Activated T-helper 1 cell treated with anti-CD3 and anti-CD28 coated beads, Interleukin-2, amount 50 U/mL, for 16 hours (primary cell): ENCODE results near the gene PFKL.

Experiments
- DNase-seq, 2 donors: peaks; one replicate each; pipeline ENCODE4 v3.0.0-alpha.2; 2020; ENCODE audit warnings: low read depth in 1 of 2, low spot score in 1 of 2

PFKL gene

GRCh38 chr21:44299458-44300261 is at the start of gene PFKL:
Gene PFKL (plus strand): TSS chr21:44300053. CDS start chr21:44300106, 53 bp downstream.
- peak; percentile 23 to 44 for DNase-seq

GRCh38 chr21:44253832-44254710 is 45.8 kb upstream of the PFKL start:
- DNase-seq: no peak

- DNase-seq: no peak
Observed at GRCh38 chr21:44255511-44255981, 44.3 kb upstream of the PFKL start.

GRCh38 chr21:44258056-44258725 is 41.7 kb upstream of the PFKL start:
- DNase-seq: no peak

GRCh38 chr21:44259082-44259705 is 40.7 kb upstream of the PFKL start:
- no peak for DNase-seq

- no peak for DNase-seq
Observed at GRCh38 chr21:44260066-44260465, 39.8 kb upstream of the PFKL start.

GRCh38 chr21:44260791-44261631 is 38.8 kb upstream of the PFKL start:
- DNase-seq: no peak

GRCh38 chr21:44261675-44262295 is 38.1 kb upstream of the PFKL start, which contains the start of gene DNMT3L:
Gene DNMT3L (minus strand): TSS chr21:44261897. CDS start chr21:44261259, 638 bp downstream.
- no peak for DNase-seq

- DNase-seq: no peak
Observed at GRCh38 chr21:44262338-44263056, 37.4 kb upstream of the PFKL start.

- DNase-seq: no peak
Observed at GRCh38 chr21:44263221-44263760, 36.6 kb upstream of the PFKL start.

- no peak for DNase-seq
Observed at GRCh38 chr21:44263768-44264167, 36.1 kb upstream of the PFKL start.

GRCh38 chr21:44265734-44266270 is 34.1 kb upstream of the PFKL start:
- no peak for DNase-seq

- DNase-seq: no peak
Observed at GRCh38 chr21:44267655-44268142, 32.2 kb upstream of the PFKL start.

- DNase-seq: no peak
Observed at GRCh38 chr21:44269090-44269489, 30.8 kb upstream of the PFKL start.

GRCh38 chr21:44271558-44272283 is 28.1 kb upstream of the PFKL start:
- no peak for DNase-seq

GRCh38 chr21:44272284-44272858 is 27.5 kb upstream of the PFKL start:
- DNase-seq: no peak

- DNase-seq: no peak
Observed at GRCh38 chr21:44273046-44273445, 26.8 kb upstream of the PFKL start.
